Activated T-helper 1 cell treated with anti-CD3 and anti-CD28 coated beads, Interleukin-12 subunit alpha, Interleukin-12 subunit beta, Interleukin-2, Interleukin-4 antibody, amounts not matched to agents 30 ng/mL and 10 ng/mL and 1 ng/mL, durations not matched to agents 14 hours and 24 hours and 36 hours (primary cell): ENCODE data around the gene GCH1. TPM values are rescaled to one million over a fixed set of nuclear protein-coding genes. Genes with fewer than 3 reads are reported as not detected.

Source experiments
- DNase-seq: peaks from one replicate; pipeline ENCODE4 v3.0.0; 2021; ENCODE audit warnings: low spot score
- H3K27ac Mint-ChIP-seq: one replicate; pipeline ENCODE4 v1.8.0; 2021; ENCODE audit warnings: mild to moderate bottlenecking, mixed read lengths
- H3K27me3 Mint-ChIP-seq: one replicate; pipeline ENCODE4 v1.8.0; 2022; ENCODE audit warnings: mild to moderate bottlenecking, moderate library complexity, mixed read lengths; ENCODE audit not compliant: insufficient read depth
- H3K36me3 Mint-ChIP-seq: one replicate; pipeline ENCODE4 v1.8.0; 2021; ENCODE audit warnings: low read depth, mixed read lengths
- H3K4me1 Mint-ChIP-seq: one replicate; pipeline ENCODE4 v1.8.0; 2021; ENCODE audit warnings: low read depth, mixed read lengths
- H3K4me3 Mint-ChIP-seq: one replicate; pipeline ENCODE4 v1.8.0; 2021; ENCODE audit warnings: mild to moderate bottlenecking, moderate library complexity, mixed read lengths
- H3K9me3 Mint-ChIP-seq: one replicate; pipeline ENCODE4 v1.8.0; 2021; ENCODE audit warnings: mixed read lengths
- intact Hi-C: fragments of 100-400 bp; cut with micrococcal nuclease; formaldehyde crosslinking; loops from one replicate; pipeline ENCODE4 v1.15.1; 2024
- total RNA-seq: library from RNA; stranded (reverse); gene quantifications from 2 replicates; pipeline ENCODE4 v1.2.3, GENCODE V29; 2022

Gene GCH1
- total RNA-seq, 1 donor from 2014 or later: 61.4 TPM

DNA sequence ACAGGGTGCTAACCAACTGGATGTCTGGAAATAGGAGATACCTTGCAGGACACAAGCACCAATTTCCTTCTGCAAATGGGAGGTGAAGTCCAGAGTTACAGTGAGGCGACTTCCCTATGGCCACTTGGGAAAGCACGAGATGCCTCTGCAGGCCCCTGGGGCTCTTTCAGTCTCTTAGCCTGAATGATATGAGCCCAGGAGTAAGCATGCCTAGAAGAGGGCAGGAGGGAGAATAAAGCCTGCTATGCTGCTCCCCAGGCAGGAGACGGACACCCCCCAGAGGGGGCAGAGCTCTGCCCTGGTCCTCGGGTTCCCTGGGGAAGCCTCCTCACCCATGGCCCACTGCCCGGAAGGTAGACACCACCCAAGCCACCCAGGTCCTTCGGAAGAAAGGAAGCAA lies 105.1 kb downstream of the GCH1 start:
- Mint-ChIP-seq H3K36me3 (no peaks in the 10 kb centered on the region), H3K27ac (no peak overlapping the region), H3K27me3 (peaks cover 30% of the 10 kb centered on the region), H3K4me3 (no peak overlapping the region), H3K9me3 (peaks cover 3% of the 10 kb centered on the region), H3K4me1 (no peaks in the 10 kb centered on the region)
- DNase-seq: no peak
- intact Hi-C loops: no loop called here

DNA sequence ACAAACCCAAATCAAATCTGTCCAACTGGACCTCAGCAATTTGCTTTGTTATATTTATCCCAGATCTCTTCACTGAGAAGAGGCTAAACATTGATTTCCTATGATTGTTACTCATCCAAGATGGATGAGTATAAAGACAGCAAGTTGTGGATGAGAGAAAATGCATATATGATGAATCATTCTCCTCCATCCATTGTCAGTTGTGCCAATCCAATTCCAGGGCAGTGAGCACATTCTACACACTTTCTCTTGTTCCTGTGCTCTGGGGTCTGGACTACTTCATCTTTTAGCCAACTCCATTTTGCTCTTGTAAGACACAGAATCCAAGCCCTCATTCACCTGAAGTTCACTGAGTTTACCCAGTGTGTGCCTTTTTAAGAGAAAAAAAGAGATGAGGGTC lies 105.7 kb downstream of the GCH1 start:
- H3K9me3 Mint-ChIP-seq: peaks cover 3% of the 10 kb centered on the region
- no peak overlapping the region for H3K4me3 Mint-ChIP-seq
- no peaks in the 10 kb centered on the region for H3K4me1 Mint-ChIP-seq
- H3K27me3 Mint-ChIP-seq: peaks cover 30% of the 10 kb centered on the region
- intact Hi-C loops: no loop called here
- no peak for DNase-seq
- H3K27ac Mint-ChIP-seq: no peak overlapping the region
- H3K36me3 Mint-ChIP-seq: no peaks in the 10 kb centered on the region

DNA sequence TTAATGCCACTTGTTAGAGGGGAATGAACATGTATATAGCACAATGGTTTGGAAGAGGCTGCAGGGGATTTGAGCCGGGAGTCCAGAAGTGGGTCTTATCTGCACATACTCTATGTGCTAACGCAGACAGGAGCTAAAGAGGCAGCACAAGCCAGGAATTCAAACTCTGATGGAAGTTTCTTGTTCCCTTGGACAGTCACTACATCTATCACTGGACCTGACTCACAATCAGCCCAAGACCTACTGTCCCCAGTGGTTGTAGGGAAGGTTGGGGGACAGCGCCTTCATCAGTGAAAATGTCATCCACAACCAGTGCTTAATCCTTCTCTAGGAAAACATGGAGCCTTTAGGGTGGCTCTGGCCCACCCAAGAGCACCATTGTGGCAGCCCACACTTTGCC lies 107.8 kb downstream of the GCH1 start:
- intact Hi-C loops: no loop called here
- Mint-ChIP-seq H3K27me3 (peaks cover 16% of the 10 kb centered on the region), H3K4me1 (no peaks in the 10 kb centered on the region), H3K4me3 (no peak overlapping the region), H3K27ac (no peak overlapping the region), H3K9me3 (peaks cover 3% of the 10 kb centered on the region), H3K36me3 (no peaks in the 10 kb centered on the region)
- no peak for DNase-seq

DNA sequence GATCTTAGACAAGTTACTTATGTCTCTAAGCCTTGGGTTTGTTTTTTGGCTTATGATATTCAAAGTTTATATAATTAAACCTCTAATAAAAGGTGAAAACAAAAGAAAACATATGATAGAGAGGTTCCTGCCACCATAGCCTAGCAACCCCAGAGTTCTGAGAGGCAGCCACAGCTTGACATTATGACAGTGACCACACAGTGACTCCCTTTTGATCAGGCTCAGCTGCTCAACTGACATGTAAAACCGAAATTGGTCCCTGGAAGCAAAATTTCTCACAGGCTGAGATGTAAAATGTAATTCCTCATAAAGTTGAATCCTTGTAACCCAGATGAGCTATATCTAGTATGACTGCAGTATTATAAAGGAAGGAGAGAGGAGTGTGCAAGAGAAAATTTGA lies 108.5 kb downstream of the GCH1 start:
- Mint-ChIP-seq H3K4me3 (no peak overlapping the region), H3K36me3 (no peaks in the 10 kb centered on the region), H3K27me3 (peaks cover 13% of the 10 kb centered on the region), H3K27ac (no peak overlapping the region), H3K4me1 (no peaks in the 10 kb centered on the region), H3K9me3 (peaks cover 3% of the 10 kb centered on the region)
- no peak for DNase-seq
- intact Hi-C loops: no loop called here

DNA sequence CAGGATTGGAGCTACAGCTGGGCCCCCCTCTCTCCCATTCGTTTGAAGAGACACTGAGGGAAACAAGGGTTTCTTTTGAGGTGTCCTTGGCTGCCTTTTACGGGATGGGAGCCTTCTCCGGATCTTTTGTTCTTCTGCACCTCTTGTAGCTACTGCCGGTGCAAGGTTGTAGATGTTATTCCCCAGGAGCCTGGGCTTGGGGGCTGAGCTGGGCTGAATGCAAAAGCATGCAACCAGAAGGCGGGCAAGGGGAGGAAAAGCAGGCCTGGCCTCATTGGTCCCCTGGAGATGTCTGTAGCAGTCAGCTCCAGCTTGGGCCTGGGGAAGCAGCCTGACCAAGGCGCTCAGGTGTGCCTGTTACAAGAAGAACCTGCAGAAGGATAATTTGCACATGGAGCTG lies 110.3 kb downstream of the GCH1 start:
- intact Hi-C loops: no loop called here

More for the DNA sequence above, 110.3 kb downstream of the GCH1 start:
- H3K4me1 Mint-ChIP-seq: no peaks in the 10 kb centered on the region
- H3K4me3 Mint-ChIP-seq: no peak overlapping the region
- H3K27ac Mint-ChIP-seq: no peak overlapping the region
- peaks cover 3% of the 10 kb centered on the region for H3K9me3 Mint-ChIP-seq
- no peaks in the 10 kb centered on the region for H3K27me3 Mint-ChIP-seq
- no peaks in the 10 kb centered on the region for H3K36me3 Mint-ChIP-seq
- DNase-seq: no peak

Other genes with a start within 250 kb of the GCH1 start
- 53.8 and 54.1 TPM in 2 replicates for gene WDHD1, start 124.3 kb upstream of the GCH1 start, total RNA-seq
- gene SOCS4, start 124.4 kb upstream of the GCH1 start, total RNA-seq: 40.5 and 42.3 TPM in 2 replicates
- 139 and 141 TPM in 2 replicates for gene MAPK1IP1L, start 148.8 kb upstream of the GCH1 start, total RNA-seq
- 10.4 and 12.0 TPM in 2 replicates for gene LGALS3, start 226.4 kb upstream of the GCH1 start, total RNA-seq